EL (cell line): Measurements from ENCODE around the gene TBC1D3I.
"Not testable (repeated sequence)": the region's sequence is repeated elsewhere in the genome, so short reads cannot be mapped to it uniquely, and the experiment has no call there.

Source experiments
- DNase-seq: peaks from one replicate; pipeline ENCODE4 v3.0.0-alpha.2; 2016

TBC1D3I gene

GRCh38 chr17:36264470-36264869 is at the start of gene TBC1D3I:
Gene TBC1D3I (minus strand): TSS chr17:36264570. CDS start chr17:36262985, 1,585 bp downstream.
- not testable (repeated sequence) for DNase-seq

GRCh38 chr17:36295161-36295560 is 30.8 kb upstream of the TBC1D3I start:
- DNase-seq: not testable (repeated sequence)

- DNase-seq: not testable (repeated sequence)
These were observed 25.7 kb upstream of the TBC1D3I start for GRCh38 chr17:36289965-36290612.

- not testable (repeated sequence) for DNase-seq
These were observed 19.8 kb upstream of the TBC1D3I start for GRCh38 chr17:36284219-36284618.

- not testable (repeated sequence) for DNase-seq
These were observed 18.9 kb upstream of the TBC1D3I start for GRCh38 chr17:36283256-36283655.

GRCh38 chr17:36242046-36242445 is 22.3 kb downstream of the TBC1D3I start:
- DNase-seq: not testable (repeated sequence)

GRCh38 chr17:36229644-36230043 is 34.7 kb downstream of the TBC1D3I start:
- not testable (repeated sequence) for DNase-seq

GRCh38 chr17:36222967-36223366 is 41.4 kb downstream of the TBC1D3I start:
- DNase-seq: not testable (repeated sequence)

- DNase-seq: not testable (repeated sequence)
These were observed 42.7 kb downstream of the TBC1D3I start for GRCh38 chr17:36221581-36222100.

- not testable (repeated sequence) for DNase-seq
These were observed 43.4 kb downstream of the TBC1D3I start for GRCh38 chr17:36220737-36221580.

- not testable (repeated sequence) for DNase-seq
These were observed 44.8 kb downstream of the TBC1D3I start for GRCh38 chr17:36219556-36219955.

GRCh38 chr17:36215406-36216308 is 48.7 kb downstream of the TBC1D3I start:
- not testable (repeated sequence) for DNase-seq

- DNase-seq: no peak
These were observed 49.5 kb downstream of the TBC1D3I start for GRCh38 chr17:36214918-36215317.

GRCh38 chr17:36213695-36214094 is 50.7 kb downstream of the TBC1D3I start:
- no peak for DNase-seq

GRCh38 chr17:36212966-36213365 is 51.4 kb downstream of the TBC1D3I start:
- no peak for DNase-seq

GRCh38 chr17:36212272-36212605 is 52.1 kb downstream of the TBC1D3I start:
- no peak for DNase-seq

- not testable (repeated sequence) for DNase-seq
These were observed 52.7 kb downstream of the TBC1D3I start for GRCh38 chr17:36211484-36212271.

- DNase-seq: not testable (repeated sequence)
These were observed 53.7 kb downstream of the TBC1D3I start, which contains the start of gene CCL4L2 for GRCh38 chr17:36210439-36211211. Gene CCL4L2 (plus strand): TSS chr17:36211063.

- no peak for DNase-seq
These were observed 54.8 kb downstream of the TBC1D3I start for GRCh38 chr17:36209575-36209974.

GRCh38 chr17:36207383-36207782 is 57.0 kb downstream of the TBC1D3I start:
- DNase-seq: not testable (repeated sequence)

- DNase-seq: not testable (repeated sequence)
These were observed 57.9 kb downstream of the TBC1D3I start for GRCh38 chr17:36206486-36206821.
